Measurements from ENCODE around the gene AFF3. TPM values are rescaled to one million over a fixed set of nuclear protein-coding genes. Genes with fewer than 3 reads are reported as not detected.
"Not testable (repeated sequence)": the region's sequence is repeated elsewhere in the genome, so short reads cannot be mapped to it uniquely, and the experiment has no call there.

AFF3 gene
- total RNA-seq, 1 donor from 2014 or later, result 5.7 TPM

DNA sequence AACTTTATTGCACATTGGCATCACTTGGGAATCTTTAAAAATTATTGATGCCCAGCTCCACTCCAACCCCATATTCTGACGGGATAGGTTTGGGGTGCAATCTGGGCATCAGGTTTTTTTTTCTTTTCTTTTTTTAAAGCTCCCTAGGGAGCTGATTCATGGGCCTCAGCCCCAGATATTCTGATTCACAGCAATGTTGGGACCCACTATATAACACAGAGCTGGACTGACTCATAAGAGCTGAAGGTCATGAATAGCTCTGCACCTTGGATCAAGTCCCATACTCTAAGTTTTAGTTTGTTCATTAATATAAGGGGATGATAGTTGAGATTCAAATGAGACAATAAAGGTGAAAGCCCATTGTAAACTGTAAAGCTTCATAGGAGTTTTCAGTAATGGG lies 461.4 kb downstream of the AFF3 start:
- Mint-ChIP-seq H3K27ac (no peak overlapping the region), H3K4me3 (no peak overlapping the region), H3K36me3 (ENCODE audit: low read depth) (no peaks in the 10 kb centered on the region), H3K27me3 (no peaks in the 10 kb centered on the region), H3K9me3 (no peaks in the 10 kb centered on the region), H3K4me1 (no peaks in the 10 kb centered on the region)
- intact Hi-C loops (cut with micrococcal nuclease), result no loop called here
- DNase-seq, result no peak

DNA sequence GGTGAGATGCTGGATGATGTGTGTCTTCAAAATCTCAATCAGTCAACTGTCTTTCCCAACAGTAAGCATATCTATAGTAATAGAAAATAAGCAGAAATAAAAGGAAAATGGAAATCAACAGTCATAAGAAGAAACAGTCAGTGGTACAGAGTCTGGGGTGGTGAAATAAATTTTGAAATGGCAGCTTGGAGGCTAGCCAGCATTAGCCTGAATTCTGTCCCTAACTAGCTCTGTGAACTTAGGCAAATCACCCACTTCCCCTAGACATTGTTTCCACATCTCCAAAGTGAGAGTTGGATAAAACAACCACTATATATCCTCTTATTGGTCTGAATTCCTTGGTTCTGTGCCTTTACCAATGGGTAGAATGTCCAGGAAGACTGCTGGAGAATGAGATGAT lies 462.9 kb downstream of the AFF3 start:
- Mint-ChIP-seq H3K4me1 (no peaks in the 10 kb centered on the region), H3K4me3 (no peak overlapping the region), H3K9me3 (no peaks in the 10 kb centered on the region), H3K27ac (no peak overlapping the region), H3K36me3 (ENCODE audit: low read depth) (no peaks in the 10 kb centered on the region), H3K27me3 (no peaks in the 10 kb centered on the region)
- DNase-seq, result no peak
- intact Hi-C loops (cut with micrococcal nuclease), result no loop called here

- no peaks in the 10 kb centered on the region for H3K27me3 Mint-ChIP-seq
- H3K4me1 Mint-ChIP-seq, result no peaks in the 10 kb centered on the region
- H3K4me3 Mint-ChIP-seq, result no peak overlapping the region
- DNase-seq, result no peak
- intact Hi-C loops (cut with micrococcal nuclease), result no loop called here
- H3K9me3 Mint-ChIP-seq, result no peaks in the 10 kb centered on the region
- H3K27ac Mint-ChIP-seq, result no peak overlapping the region
- no peaks in the 10 kb centered on the region for H3K36me3 Mint-ChIP-seq (ENCODE audit: low read depth)
Measured at GRCh38 chr2:99678625-99679024, 463.8 kb downstream of the AFF3 start.

DNA sequence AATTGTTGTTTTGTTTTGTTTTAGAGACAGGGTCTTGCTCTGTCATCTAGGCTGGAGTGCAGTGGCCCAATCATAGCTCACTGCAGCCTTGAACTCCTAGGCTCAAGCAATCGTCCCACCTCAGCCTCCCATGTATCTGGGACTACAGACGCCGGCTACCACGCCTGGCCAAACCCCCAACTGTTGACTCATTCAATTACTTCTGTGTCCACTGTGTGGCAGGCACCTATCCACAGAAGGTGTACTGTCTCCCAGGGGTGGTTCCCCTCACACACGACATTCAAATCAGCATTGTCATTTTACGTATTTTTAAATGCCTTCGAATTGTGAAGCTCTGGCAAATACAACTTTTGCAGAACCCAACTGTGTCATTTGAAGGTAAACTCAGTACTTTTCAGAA lies 464.6 kb downstream of the AFF3 start:
- intact Hi-C loops (cut with micrococcal nuclease), result no loop called here
- no peak overlapping the region for H3K27ac Mint-ChIP-seq
- H3K4me1 Mint-ChIP-seq, result no peaks in the 10 kb centered on the region
- H3K36me3 Mint-ChIP-seq (ENCODE audit: low read depth), result no peaks in the 10 kb centered on the region
- no peak overlapping the region for H3K4me3 Mint-ChIP-seq
- DNase-seq, result no peak
- no peaks in the 10 kb centered on the region for H3K9me3 Mint-ChIP-seq
- no peaks in the 10 kb centered on the region for H3K27me3 Mint-ChIP-seq

DNA sequence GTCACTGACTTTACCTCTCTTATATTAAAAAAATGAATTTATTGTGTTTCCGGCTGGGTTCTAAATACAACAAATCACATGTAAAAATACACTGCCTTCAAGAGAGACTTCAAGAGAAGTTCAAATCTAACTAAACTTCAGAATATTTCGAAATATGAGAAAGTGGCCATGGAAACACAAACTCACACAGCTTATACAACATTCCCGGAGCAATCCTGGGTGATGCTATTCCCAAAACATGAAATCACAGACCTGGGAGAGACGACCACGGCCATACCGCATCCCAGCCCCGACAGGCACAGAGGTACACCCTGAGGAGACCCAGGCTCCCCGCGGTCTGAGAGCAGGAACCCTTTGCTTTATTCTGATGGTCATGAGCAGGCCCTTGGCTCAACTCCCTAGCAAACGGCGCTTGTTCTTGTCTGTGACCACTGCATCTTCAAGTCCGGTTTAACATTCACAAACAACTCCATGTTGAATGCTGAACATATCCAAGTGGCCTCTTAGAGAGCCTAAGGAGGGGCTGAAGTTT lies 467.2 kb downstream of the AFF3 start:
- intact Hi-C loops (cut with micrococcal nuclease), result no loop called here
- Mint-ChIP-seq H3K27me3 (no peaks in the 10 kb centered on the region), H3K27ac (no peak overlapping the region), H3K4me1 (no peaks in the 10 kb centered on the region), H3K4me3 (no peak overlapping the region), H3K36me3 (ENCODE audit: low read depth) (no peaks in the 10 kb centered on the region), H3K9me3 (no peaks in the 10 kb centered on the region)
- no peak for DNase-seq

- Mint-ChIP-seq H3K36me3 (ENCODE audit: low read depth) (no peaks in the 10 kb centered on the region), H3K4me1 (no peaks in the 10 kb centered on the region), H3K9me3 (no peaks in the 10 kb centered on the region), H3K4me3 (no peak overlapping the region), H3K27me3 (no peaks in the 10 kb centered on the region), H3K27ac (no peak overlapping the region)
- intact Hi-C loops (cut with micrococcal nuclease), result no loop called here
- DNase-seq, result no peak
Measured at GRCh38 chr2:99674090-99674489, 468.3 kb downstream of the AFF3 start.

DNA sequence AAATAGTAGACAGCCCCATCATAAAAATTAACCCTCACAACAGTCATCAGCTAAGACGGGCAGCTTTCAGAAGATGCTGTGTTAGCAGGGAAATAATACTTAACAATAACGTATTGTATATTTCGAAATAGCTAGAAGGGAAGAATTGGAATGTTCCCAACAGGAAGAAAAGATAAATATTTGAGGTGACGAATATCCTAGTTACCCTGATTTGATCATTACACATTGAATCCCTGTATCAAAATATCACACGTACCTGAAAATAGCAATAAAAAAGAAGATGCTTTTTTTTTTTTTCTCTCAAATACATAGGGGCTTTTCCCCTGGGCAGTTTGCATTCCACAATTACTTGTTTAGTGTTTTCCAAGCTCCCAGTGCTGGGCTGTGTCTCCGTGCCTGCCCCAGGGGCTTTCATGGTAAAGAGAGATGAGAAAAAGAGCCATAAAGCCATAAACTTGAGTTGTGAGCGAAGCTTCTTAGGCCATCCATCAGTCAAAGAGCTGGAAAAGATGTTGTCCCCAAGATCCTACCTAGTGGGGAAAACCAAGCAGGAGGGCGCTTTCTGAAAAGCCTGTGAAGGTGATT lies 469.5 kb downstream of the AFF3 start:
- intact Hi-C loops (cut with micrococcal nuclease), result no loop called here
- Mint-ChIP-seq H3K9me3 (no peaks in the 10 kb centered on the region), H3K27me3 (no peaks in the 10 kb centered on the region), H3K4me3 (no peak overlapping the region), H3K4me1 (no peaks in the 10 kb centered on the region), H3K27ac (no peak overlapping the region), H3K36me3 (ENCODE audit: low read depth) (no peaks in the 10 kb centered on the region)
- DNase-seq, result no peak

GRCh38 chr2:99670768-99671734 lies 471.3 kb downstream of the AFF3 start:
- Mint-ChIP-seq H3K4me3 (no peak overlapping the region), H3K27me3 (no peaks in the 10 kb centered on the region), H3K9me3 (no peaks in the 10 kb centered on the region), H3K36me3 (ENCODE audit: low read depth) (no peaks in the 10 kb centered on the region), H3K4me1 (no peaks in the 10 kb centered on the region), H3K27ac (no peak overlapping the region)
- intact Hi-C loops (cut with micrococcal nuclease), result no loop called here
- DNase-seq, result no peak

- intact Hi-C loops (cut with micrococcal nuclease), result no loop called here
- DNase-seq, result no peak
- H3K27me3 Mint-ChIP-seq, result no peaks in the 10 kb centered on the region
Measured at GRCh38 chr2:99666256-99666655, 476.1 kb downstream of the AFF3 start.

GRCh38 chr2:99663641-99664040 lies 478.7 kb downstream of the AFF3 start:
- H3K27ac Mint-ChIP-seq, result no peak overlapping the region
- H3K36me3 Mint-ChIP-seq (ENCODE audit: low read depth), result no peaks in the 10 kb centered on the region
- H3K27me3 Mint-ChIP-seq, result no peaks in the 10 kb centered on the region
- no peaks in the 10 kb centered on the region for H3K4me1 Mint-ChIP-seq
- no peak overlapping the region for H3K4me3 Mint-ChIP-seq
- intact Hi-C loops (cut with micrococcal nuclease), result no loop called here
- no peaks in the 10 kb centered on the region for H3K9me3 Mint-ChIP-seq
- no peak for DNase-seq

More at GRCh38 chr2:99666256-99666655, 476.1 kb downstream of the AFF3 start:
- Mint-ChIP-seq H3K36me3 (ENCODE audit: low read depth) (no peaks in the 10 kb centered on the region), H3K4me3 (no peak overlapping the region), H3K9me3 (no peaks in the 10 kb centered on the region), H3K27ac (no peak overlapping the region), H3K4me1 (no peaks in the 10 kb centered on the region)

DNA sequence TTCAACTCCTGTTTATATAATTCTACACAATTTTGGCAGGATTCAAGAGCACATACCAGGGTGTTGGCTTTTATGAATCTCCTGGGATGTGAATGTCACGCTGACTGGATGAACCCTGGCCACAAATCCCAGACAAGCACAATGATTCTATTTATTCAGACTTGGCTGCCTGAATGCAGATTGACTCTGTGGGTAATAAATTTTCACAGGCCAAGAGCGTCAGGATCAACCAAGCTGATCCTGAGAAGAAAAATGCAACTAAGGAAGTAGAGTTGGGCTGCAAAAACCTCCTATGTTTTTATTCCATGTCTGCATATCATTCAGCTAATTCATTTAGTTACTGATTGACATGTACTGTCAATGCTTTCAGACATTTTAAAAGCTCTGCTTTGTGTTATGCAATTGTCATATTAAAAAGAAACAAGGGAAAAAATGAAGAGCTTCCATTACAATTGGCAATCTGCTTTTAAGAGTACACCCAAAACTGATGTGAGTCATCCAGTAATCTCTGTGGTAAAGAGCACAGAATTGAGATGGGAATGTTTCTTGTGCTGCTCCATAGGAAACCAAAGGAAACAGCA lies 479.5 kb downstream of the AFF3 start:
- no peak for DNase-seq
- Mint-ChIP-seq H3K27me3 (no peaks in the 10 kb centered on the region), H3K4me1 (no peaks in the 10 kb centered on the region), H3K27ac (no peak overlapping the region), H3K4me3 (no peak overlapping the region), H3K9me3 (no peaks in the 10 kb centered on the region), H3K36me3 (ENCODE audit: low read depth) (no peaks in the 10 kb centered on the region)
- intact Hi-C loops (cut with micrococcal nuclease), result no loop called here

DNA sequence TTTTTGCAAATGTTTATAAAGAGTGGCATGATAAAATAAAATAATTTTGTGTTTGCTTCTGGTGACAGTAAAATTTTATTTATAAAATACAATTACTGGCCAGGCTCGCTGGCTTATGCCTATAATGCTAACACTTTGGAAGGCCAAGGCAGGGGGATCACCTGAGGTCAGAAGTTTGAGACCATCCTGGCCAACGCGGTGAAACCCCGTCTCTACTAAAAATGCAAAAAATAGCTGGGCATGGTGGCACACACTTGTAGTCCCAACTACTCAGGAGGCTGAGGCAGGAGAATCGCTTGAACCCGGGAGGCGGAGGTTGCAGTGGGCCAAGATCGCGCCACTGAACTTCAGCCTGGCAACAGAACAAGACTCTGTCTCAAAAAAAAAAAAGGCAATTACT lies 480.6 kb downstream of the AFF3 start:
- DNase-seq; H3K27me3 Mint-ChIP-seq; H3K36me3 Mint-ChIP-seq (ENCODE audit: low read depth); H3K4me1 Mint-ChIP-seq; H3K9me3 Mint-ChIP-seq; intact Hi-C loops (cut with micrococcal nuclease); H3K4me3 Mint-ChIP-seq; H3K27ac Mint-ChIP-seq: not testable (repeated sequence)

GRCh38 chr2:99660616-99661406 lies 481.6 kb downstream of the AFF3 start:
- Mint-ChIP-seq H3K27me3 (no peaks in the 10 kb centered on the region), H3K4me1 (no peaks in the 10 kb centered on the region)
- no peak for DNase-seq

More at GRCh38 chr2:99660616-99661406, 481.6 kb downstream of the AFF3 start:
- H3K9me3 Mint-ChIP-seq, result no peaks in the 10 kb centered on the region
- H3K4me3 Mint-ChIP-seq, result no peak overlapping the region
- intact Hi-C loops (cut with micrococcal nuclease), result no loop called here
- no peak overlapping the region for H3K27ac Mint-ChIP-seq
- no peaks in the 10 kb centered on the region for H3K36me3 Mint-ChIP-seq (ENCODE audit: low read depth)
